Measurements from ENCODE around the gene KRT80. TPM values are rescaled to one million over a fixed set of nuclear protein-coding genes. Genes with fewer than 3 reads are reported as not detected.

KRT80 gene
- polyA plus RNA-seq, 1 donor = 5.6 TPM

DNA sequence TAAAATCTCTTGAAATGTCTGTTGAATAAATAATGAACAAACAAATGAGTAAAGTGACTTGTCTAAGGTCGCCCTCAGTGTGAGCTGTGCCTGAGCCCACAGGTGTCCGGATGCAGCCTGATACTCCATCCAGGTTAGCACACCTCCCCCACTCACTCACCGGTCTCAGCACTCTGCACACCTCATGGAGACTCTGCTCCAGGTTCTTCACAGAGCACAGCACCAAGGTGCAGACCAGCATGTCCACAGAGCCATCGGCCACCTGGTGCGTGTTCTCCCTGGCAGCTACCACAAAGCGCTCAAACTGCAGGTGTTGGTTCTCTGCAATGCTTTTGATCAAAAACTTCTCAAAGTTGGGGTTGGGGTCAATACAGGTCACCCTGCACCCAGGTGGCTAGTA lies 37.1 kb upstream of the KRT80 start:
- no peak for DNase-seq

DNA sequence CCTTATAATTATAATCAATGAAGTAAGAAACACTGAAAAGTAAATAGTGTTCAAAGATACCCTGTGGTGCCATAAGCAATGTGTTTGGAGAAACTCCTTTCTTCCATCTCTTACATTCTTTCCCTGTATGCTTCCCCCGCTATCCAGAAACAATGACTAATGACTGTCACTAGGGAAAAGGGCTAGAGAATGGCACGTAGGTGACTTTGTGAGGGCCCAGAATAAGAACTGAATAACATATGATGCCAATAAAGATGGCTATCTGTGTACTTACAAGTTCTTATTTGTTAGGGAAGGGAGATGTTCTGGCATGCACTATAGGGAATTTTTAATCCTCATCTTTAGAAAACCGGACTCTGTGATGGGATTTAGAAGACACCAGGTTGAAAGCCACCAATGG lies 36.6 kb upstream of the KRT80 start:
- no peak for DNase-seq

GRCh38 chr12:52227606-52228166 lies 35.9 kb upstream of the KRT80 start:
- no peak for DNase-seq

- DNase-seq = no peak
Measured at GRCh38 chr12:52226446-52226845, 34.6 kb upstream of the KRT80 start.

GRCh38 chr12:52225752-52226151 lies 33.9 kb upstream of the KRT80 start:
- DNase-seq = no peak

- no peak for DNase-seq
Measured at GRCh38 chr12:52224151-52224550, 32.3 kb upstream of the KRT80 start.

GRCh38 chr12:52223406-52224039 lies 31.7 kb upstream of the KRT80 start:
- DNase-seq = no peak

- no peak for DNase-seq
Measured at GRCh38 chr12:52222692-52223091, 30.9 kb upstream of the KRT80 start.

DNA sequence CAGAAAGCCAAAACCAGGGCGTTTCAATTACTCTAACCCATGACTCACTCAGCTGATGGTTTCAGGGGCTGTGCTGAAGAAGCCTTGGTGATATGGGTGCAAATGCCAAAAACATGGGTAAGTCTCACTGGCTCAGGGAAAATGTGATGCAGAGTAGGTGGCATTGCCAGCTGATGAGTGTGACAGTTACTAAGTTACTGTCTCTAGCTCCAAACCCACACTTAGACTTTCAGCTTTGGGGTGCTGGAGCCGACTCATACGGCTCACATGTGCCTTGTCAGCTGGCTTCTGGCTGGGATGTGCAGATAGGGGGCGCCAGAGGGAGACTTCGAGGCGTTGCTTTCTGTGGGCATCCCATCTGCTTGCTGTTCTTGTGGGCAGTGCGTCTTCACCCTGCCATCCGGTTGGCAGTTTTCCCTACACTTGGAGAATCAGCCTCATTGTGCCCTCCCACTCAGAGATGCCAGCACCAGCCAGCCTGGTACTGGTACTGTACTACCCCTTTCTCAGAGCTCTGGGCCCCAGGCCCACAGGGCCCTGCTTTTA lies 30.2 kb upstream of the KRT80 start:
- no peak for DNase-seq

GRCh38 chr12:52221070-52221781 lies 29.4 kb upstream of the KRT80 start:
- DNase-seq = no peak

GRCh38 chr12:52220477-52220876 lies 28.7 kb upstream of the KRT80 start:
- DNase-seq = no peak

GRCh38 chr12:52218001-52218400 lies 26.2 kb upstream of the KRT80 start:
- DNase-seq = no peak

DNA sequence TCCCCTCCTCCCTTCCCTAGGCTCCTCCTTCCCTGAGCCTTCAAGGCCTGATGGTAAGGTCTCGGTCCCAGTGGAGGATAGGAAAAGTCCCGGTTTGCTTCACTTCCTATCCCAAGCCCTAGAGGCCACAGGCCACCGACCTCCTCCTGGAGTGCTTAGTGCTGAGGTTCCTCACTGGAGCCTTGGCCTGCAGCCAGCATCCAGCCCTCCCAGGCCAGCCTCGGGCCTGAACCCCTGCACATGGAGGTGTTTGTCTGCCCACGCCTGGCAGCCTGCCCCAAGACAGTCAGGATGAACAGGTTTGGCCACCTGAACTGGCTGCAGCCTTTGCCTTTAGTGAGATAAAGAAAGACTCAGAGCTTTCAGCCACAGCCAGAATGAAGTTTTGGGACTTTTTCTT lies 25.4 kb upstream of the KRT80 start:
- no peak for DNase-seq

DNA sequence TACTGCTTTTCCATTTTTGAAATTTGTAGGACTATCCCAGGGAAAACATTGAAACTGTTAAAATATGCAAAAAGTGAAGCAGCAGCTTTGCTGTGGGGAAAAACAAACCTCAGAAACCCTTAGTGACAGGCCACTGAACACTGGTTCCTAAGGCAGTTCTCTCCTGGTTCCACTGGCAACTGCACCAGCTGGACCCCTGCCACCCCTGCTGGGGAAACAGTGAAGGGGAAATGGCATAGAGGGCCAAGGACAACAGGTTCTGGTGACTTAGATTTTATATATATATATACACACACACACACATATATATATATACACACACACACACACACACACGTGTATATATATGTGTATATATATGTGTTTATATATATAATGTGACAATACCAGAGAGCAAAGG lies 25.0 kb upstream of the KRT80 start:
- DNase-seq = no peak

GRCh38 chr12:52216100-52216499 lies 24.3 kb upstream of the KRT80 start:
- DNase-seq = no peak

- DNase-seq = no peak
Measured at GRCh38 chr12:52215587-52216031, 23.8 kb upstream of the KRT80 start.

DNA sequence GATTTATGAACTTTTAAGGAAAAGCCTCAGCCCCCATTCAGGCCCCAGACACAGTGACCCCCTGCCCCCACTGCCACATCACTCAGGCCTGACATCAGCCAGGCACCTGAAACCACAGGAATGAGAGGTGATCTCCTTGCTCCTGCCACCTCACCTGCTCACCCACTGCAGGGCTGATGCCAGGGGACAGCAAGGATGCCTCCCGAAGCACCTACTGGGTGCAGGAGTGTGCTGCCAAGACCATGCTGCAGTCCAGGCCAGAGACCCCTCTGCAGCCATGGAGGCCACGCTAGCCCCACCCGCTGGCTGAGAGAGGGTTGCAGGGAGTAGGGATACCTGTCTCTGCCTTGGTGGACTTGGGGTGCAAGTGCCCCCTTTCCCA lies 22.6 kb upstream of the KRT80 start:
- no peak for DNase-seq

DNA sequence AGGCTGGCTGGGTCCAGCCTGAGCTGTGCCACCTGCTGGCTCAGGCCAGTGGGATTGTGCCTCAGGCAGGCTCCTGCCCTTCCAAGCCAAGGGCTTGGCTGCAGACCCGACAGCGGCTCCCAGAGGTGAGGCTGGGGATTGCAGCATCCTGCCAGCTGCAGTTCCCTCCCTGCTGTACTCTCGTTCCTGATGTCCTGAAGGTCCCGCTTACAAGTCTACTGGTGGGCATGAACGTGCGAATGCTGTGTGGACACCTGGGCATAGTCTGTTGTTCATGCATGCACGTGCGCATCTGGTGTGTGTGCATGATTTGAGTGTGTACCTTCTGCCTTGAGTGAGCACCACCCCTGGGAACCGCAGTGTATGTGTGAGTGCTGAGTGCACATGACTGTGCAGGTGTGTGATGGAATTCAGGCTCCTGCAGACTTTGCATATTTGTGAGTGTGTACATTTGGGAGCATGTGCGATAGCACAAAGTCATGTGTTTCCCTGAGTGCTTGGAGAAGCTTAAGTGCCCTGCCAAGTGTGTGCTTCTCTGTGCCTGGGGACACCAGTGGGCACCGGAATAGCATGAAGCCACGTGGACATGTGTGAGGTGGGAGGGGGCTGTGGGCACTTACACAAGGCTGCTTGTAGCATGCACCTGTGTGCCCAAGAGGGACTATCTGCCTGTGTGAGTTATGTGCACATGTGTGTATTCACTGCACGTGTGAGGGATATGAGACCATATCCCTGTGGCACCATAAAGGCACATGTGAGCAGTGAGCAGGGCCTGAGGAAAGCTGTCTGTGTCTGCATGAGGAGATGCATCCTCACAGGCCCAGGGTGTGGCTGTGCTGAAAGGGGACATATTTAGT lies 22.0 kb upstream of the KRT80 start:
- DNase-seq = peak; percentile 50

DNA sequence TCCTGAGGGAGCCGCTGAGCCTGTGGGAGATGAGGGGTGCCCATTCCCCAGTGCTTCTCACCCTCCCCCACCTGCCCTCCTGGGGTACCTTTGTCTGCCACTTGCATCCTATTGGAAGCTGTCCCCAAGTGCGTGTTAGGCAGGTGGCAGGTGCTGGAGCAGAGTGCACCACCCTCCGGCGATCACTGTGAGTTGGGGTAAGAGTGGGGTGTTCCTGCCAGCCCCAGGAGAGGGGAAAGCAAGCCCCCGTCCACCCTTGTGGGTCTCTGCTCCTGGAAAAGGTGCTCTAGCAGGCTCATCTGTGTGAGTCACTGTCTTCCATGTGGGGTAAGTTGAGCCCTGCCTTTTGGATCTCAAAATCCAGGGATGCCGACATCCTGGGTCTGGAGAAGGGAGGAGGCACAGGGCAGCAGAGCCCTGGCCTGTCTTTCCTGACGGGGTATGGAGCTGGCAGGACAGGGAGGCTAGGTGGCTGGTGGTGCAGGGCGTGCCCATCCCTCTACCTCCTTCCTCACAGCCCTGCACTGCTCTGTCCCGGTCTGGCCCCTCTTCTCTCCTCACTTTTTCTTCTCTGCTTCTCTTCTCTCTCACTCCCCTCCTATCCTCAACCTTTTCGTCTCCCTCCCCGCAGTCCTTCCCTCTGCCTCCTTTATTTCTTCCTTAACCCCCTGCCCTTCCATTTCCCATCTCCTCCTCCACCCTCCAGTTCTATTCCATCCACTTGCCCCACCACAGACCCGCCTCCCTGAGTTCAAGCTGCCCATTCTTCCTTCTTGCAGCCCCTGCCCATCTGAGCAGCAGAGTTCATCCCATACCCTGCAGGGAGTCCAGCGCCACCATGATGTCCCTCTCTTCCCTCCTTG lies 21.1 kb upstream of the KRT80 start:
- DNase-seq = no peak

DNA sequence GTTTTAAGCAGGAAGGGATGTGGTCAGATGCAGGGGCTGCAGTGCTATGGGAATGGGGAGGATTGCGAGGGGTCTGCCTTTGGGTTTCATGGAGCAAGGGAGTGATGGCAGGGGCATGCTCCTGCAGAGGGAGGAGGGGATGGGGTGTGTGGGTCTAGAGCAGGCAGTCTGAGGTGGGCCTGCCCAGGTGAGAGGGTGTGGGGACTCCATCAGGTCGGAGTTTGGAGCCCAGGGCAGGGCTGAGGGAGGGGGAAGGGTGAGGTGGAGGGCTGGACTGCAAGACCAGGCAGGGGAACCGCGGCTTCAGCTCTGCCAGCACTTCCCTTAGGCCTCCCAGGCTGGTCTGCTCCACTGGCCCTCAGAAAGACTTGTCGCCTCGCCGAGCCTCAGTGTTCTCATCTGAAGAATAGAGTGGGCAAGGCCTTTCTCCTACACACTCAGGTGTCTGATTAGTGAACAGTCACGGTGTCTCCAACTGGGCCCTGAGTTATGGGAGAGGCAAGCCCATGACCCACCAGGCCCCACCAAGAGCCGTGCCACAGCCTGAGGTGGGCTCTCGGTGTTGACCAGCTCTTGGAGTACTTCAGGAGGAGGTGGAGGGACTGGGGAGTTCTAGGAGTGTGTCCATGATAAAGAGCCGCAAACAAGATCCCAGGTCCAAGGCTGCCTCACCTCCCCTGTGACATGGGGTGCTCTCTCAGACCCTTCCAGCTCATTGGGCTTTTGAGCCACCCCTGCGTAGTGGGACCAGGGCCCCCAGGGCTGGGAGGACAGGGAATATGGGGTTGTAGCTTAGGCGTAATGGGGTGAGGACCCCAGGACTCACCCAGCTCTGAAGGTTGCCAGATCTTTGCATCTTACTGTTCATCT lies 20.1 kb upstream of the KRT80 start:
- no peak for DNase-seq

Measured in hindlimb muscle (tissue), 1 donor.